OCI-LY3 (cell line): Measurements from ENCODE around the gene HLA-DMB.

Source experiments
- CTCF ChIP-seq: fragments of 200-600, 300-600 bp; sonication (generic); IDR thresholded peaks from 2 replicates; pipeline ENCODE4 v1.5.1; 2014; ENCODE audit warnings: antibody characterized with exemption, low read length, low read depth
- EZH2phosphoT487 ChIP-seq: fragments of 200-600 bp; shearing (Covaris generic); IDR thresholded peaks from 2 replicates; pipeline ENCODE4 v1.6.1; 2018; ENCODE audit warnings: antibody characterized with exemption, mixed run types, low read depth

GRCh38 chr6:32982084-32982701 lies 41.4 kb upstream of the HLA-DMB start:
- TF ChIP-seq CTCF = no peak
- no peak for TF ChIP-seq EZH2phosphoT487
